Measurements from ENCODE around the gene PLEKHG4B. TPM values are rescaled to one million over a fixed set of nuclear protein-coding genes. Genes with fewer than 3 reads are reported as not detected.
A peak's percentile ranks its signal among the peaks of the same experiment; 100 is the strongest.

PLEKHG4B gene
- total RNA-seq, 1 experiment from 2014 or later: 51.4 TPM

DNA sequence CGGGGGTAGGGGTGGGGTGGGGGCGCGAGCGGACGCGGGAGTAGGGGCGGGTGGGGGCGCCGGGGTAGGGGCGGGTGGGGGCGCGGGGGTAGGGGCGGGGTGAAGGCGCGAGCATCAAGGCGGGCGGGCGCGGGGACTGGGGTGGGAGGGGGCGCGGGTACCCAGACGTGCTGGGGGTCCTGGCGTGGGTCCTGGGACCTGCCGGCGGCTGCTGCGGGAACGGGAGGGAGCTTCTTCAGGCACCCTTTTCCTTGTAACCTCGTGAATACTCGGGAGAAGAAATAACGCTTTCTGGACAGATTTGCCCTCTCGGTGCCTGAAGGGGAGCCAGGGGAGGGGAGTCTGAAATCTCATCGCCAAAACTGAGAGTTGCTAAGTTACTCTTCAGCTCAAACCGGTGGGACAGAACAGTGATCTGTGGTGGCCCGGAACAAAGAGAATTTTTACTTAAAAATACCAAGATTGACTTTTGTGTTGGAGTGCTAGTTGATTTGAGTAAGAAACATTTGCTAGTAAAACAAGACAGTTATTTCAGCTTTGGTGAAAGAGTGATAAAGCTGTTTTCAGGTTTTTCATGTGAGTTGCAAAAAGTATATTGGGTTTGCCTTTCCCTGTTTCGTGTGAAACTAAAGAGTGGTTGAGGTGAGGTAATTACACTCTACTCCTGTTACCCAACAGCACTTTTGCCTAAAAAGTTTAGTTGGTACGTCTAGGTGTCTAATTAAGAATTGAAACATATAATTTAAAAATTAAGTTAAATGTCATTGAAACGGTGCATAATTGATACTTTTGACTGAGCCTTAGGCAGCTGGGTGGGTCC lies 643 bp downstream of the PLEKHG4B start (continued):
- TF ChIP-seq USF1 (CRISPR knock-in tag; IDR thresholded peaks at IDR 0.05): no peak
- no peak for TF ChIP-seq NFATC4 (CRISPR knock-in tag; IDR thresholded peaks at IDR 0.05)
- TF ChIP-seq, protein P1, sequence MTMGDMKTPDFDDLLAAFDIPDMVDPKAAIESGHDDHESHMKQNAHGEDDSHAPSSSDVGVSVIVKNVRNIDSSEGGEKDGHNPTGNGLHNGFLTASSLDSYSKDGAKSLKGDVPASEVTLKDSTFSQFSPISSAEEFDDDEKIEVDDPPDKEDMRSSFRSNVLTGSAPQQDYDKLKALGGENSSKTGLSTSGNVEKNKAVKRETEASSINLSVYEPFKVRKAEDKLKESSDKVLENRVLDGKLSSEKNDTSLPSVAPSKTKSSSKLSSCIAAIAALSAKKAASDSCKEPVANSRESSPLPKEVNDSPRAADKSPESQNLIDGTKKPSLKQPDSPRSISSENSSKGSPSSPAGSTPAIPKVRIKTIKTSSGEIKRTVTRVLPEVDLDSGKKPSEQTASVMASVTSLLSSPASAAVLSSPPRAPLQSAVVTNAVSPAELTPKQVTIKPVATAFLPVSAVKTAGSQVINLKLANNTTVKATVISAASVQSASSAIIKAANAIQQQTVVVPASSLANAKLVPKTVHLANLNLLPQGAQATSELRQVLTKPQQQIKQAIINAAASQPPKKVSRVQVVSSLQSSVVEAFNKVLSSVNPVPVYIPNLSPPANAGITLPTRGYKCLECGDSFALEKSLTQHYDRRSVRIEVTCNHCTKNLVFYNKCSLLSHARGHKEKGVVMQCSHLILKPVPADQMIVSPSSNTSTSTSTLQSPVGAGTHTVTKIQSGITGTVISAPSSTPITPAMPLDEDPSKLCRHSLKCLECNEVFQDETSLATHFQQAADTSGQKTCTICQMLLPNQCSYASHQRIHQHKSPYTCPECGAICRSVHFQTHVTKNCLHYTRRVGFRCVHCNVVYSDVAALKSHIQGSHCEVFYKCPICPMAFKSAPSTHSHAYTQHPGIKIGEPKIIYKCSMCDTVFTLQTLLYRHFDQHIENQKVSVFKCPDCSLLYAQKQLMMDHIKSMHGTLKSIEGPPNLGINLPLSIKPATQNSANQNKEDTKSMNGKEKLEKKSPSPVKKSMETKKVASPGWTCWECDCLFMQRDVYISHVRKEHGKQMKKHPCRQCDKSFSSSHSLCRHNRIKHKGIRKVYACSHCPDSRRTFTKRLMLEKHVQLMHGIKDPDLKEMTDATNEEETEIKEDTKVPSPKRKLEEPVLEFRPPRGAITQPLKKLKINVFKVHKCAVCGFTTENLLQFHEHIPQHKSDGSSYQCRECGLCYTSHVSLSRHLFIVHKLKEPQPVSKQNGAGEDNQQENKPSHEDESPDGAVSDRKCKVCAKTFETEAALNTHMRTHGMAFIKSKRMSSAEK (CRISPR knock-in tag; IDR thresholded peaks at IDR 0.05; ENCODE audit: borderline replicate concordance): no peak
- no peak for TF ChIP-seq TEAD4 (CRISPR knock-in tag; IDR thresholded peaks at IDR 0.05)
- TF ChIP-seq MAX (CRISPR knock-in tag; IDR thresholded peaks at IDR 0.05): no peak
- no peak for TF ChIP-seq FOXP4 (CRISPR knock-in tag; IDR thresholded peaks at IDR 0.05)
- TF ChIP-seq ZNF423 (CRISPR knock-in tag; IDR thresholded peaks at IDR 0.05): no peak
- no peak for TF ChIP-seq NR1H2 (CRISPR knock-in tag; IDR thresholded peaks at IDR 0.05)
- no peak for TF ChIP-seq OVOL2 (CRISPR knock-in tag; IDR thresholded peaks at IDR 0.05; ENCODE audit: borderline replicate concordance)
- no peak for TF ChIP-seq ZNF317 (CRISPR knock-in tag; IDR thresholded peaks at IDR 0.05; ENCODE audit: borderline replicate concordance, low read depth)
- TF ChIP-seq, protein P2, sequence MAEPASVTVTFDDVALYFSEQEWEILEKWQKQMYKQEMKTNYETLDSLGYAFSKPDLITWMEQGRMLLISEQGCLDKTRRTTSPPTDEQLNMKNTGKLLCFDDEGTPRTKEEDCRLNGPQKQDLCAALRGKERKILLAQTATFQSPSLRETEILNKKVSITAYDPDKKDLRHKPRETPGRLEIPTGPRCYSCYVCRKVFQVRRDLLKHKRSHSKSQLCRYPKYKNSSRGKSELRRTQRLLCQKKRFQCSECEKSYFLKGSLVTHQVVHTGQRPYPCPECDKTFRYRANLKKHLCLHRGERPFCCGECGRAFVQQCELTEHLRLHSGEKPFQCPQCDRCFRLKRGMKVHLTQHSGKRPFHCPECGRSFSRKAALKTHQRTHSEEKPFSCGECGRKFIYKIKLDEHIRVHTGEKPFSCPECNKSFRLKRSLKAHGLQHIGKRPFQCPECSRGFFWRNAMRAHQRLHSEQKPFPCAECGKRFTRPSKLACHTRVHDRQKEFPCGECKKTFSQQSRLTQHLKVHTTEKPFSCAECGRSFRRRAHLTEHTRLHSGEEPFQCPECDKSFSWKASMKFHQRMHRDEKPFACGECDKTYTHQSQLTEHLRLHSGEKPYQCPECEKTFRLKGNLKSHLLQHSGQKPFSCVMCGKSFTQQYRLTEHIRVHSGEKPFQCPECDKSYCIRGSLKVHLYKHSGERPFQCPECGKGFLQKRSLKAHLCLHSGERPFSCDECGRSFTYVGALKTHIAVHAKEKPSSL (CRISPR knock-in tag; conservative IDR thresholded peaks at IDR 0.05): no peak
- TF ChIP-seq SP1 (CRISPR knock-in tag; conservative IDR thresholded peaks at IDR 0.05): no peak
- TF ChIP-seq GABPB1 (CRISPR knock-in tag; IDR thresholded peaks at IDR 0.05): no peak

DNA sequence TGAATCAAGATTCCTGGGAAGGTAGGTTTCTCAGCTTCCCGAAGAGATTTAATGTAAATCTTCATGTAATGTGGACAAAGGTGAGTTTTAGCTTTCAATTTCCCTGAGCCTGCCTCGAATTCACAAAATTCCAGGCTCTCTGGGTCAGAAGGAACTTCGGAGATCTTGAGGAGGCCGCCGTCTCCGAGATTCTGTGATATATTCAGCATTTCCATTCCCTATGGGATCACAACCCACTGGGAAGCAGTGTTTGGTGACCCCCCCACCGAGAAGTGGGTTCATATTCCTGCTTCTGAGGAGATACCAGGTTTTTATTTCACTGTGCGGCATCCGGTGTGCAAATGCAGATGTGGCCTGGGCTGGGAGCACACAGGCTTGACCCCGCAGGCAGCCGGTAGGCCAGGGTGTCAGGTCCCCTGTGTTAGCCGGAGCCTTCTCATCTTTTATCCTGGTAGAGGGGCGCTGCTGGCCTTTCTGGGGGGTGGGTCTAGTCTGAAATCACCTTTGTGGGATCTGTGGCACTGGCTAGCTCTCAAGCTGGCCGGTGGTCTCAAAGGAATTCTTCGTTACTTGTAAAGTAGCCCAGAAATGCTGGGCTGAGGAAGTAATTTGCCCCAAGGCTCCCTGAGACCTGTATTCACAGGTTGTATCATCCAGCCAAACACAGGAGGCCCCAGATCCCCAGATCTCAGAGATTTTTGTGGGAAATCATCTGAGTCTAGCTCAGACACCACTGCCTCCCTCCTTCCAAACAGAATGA lies 1.4 kb downstream of the PLEKHG4B start:
- peaks cover 66% of the 10 kb centered on the region for H3K4me1 Mint-ChIP-seq
- ATAC-seq: no peak
- no peak for DNase-seq (ENCODE audit: low spot score)

More for the DNA sequence above, 1.4 kb downstream of the PLEKHG4B start:
- Mint-ChIP-seq H3K27me3 (ENCODE audit: low read depth) (peaks cover 3% of the 10 kb centered on the region; the same call in 1 of the 2 replicates), H3K4me3 (peak overlapping the region; percentile 79), H3K27ac (0 out of 2 replicates have a peak overlapping the region, but pooled peaks have one; percentile 45), H3K9me3 (no peaks in the 10 kb centered on the region), H3K36me3 (peaks cover 21% of the 10 kb centered on the region)
- ChIA-PET CTCF (interaction anchor here (3.3 kb wide), 1 partner anchor 95 kb away, joined by 13 read pairs; no protein-coding TSS in a partner anchor), POLR2A (interaction anchor here (1.8 kb wide), 1 partner anchor 13 kb away, joined by 6 read pairs; no protein-coding TSS in a partner anchor)
- TF ChIP-seq CTCF (IDR thresholded peaks at IDR 0.05) (no peak), RORB (CRISPR knock-in tag; IDR thresholded peaks at IDR 0.05) (no peak), ZBTB21 (CRISPR knock-in tag; IDR thresholded peaks at IDR 0.05; ENCODE audit: borderline replicate concordance) (no peak), HMGA2 (CRISPR knock-in tag; IDR thresholded peaks at IDR 0.05) (no peak), TEAD1 (CRISPR knock-in tag; IDR thresholded peaks at IDR 0.05) (no peak)
- TF ChIP-seq, protein P3, sequence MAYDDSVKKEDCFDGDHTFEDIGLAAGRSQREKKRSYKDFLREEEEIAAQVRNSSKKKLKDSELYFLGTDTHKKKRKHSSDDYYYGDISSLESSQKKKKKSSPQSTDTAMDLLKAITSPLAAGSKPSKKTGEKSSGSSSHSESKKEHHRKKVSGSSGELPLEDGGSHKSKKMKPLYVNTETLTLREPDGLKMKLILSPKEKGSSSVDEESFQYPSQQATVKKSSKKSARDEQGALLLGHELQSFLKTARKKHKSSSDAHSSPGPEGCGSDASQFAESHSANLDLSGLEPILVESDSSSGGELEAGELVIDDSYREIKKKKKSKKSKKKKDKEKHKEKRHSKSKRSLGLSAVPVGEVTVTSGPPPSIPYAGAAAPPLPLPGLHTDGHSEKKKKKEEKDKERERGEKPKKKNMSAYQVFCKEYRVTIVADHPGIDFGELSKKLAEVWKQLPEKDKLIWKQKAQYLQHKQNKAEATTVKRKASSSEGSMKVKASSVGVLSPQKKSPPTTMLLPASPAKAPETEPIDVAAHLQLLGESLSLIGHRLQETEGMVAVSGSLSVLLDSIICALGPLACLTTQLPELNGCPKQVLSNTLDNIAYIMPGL (CRISPR knock-in tag; IDR thresholded peaks at IDR 0.05): no peak
- TF ChIP-seq, protein P4, sequence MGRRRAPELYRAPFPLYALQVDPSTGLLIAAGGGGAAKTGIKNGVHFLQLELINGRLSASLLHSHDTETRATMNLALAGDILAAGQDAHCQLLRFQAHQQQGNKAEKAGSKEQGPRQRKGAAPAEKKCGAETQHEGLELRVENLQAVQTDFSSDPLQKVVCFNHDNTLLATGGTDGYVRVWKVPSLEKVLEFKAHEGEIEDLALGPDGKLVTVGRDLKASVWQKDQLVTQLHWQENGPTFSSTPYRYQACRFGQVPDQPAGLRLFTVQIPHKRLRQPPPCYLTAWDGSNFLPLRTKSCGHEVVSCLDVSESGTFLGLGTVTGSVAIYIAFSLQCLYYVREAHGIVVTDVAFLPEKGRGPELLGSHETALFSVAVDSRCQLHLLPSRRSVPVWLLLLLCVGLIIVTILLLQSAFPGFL (CRISPR knock-in tag; IDR thresholded peaks at IDR 0.05; ENCODE audit: borderline replicate concordance): no peak

All from WTC11 (cell line).